Right lobe of liver (tissue), 6 donors: Measurements from ENCODE around the gene TRAK1. TPM values are rescaled to one million over a fixed set of nuclear protein-coding genes. Genes with fewer than 3 reads are reported as not detected.

Experiments used
- ATAC-seq, 4 donors: fragments of 200-7000 bp; cut with Tn5 transposase; one replicate each; pipeline ENCODE4 v1.9.1; 2020; ENCODE audit warnings: mild to moderate bottlenecking in 4 of 4, moderate library complexity in 4 of 4
- DNase-seq, 3 donors: peaks; one replicate each; pipeline ENCODE4 v3.0.0-alpha.2; 2020
- H3K27ac ChIP-seq, 3 donors: fragments of 200-600 bp; one replicate each; pipeline ENCODE4 v1.8.0; 2022
- H3K27me3 ChIP-seq, 2 donors: fragments of 200-600 bp; one replicate each; pipeline ENCODE4 v1.8.0; 2022
- H3K36me3 ChIP-seq, 4 donors: fragments of 200-600 bp; sonication (generic) in 1 of 4; one replicate each; pipeline versions ENCODE4 v1.5.1 to v1.8.0; 2017 to 2022; ENCODE audit warnings: control low read depth in 1 of 4
- H3K4me1 ChIP-seq, 4 donors: fragments of 200-600 bp; sonication (generic) in 1 of 4; one replicate each; pipeline versions ENCODE4 v1.5.1 to v1.8.0; 2017 to 2022; ENCODE audit warnings: control low read depth in 1 of 4
- H3K4me3 ChIP-seq, 3 donors: fragments of 200-600 bp; one replicate each; pipeline ENCODE4 v1.8.0; 2022
- H3K9me3 ChIP-seq, 4 donors: fragments of 200-600 bp; sonication (generic) in 1 of 4; one replicate each; pipeline versions ENCODE4 v1.5.1 to v1.8.0; 2017 to 2022; ENCODE audit warnings: control low read depth in 1 of 4
- POLR2A ChIP-seq: fragments of 450-650 bp; IDR thresholded peaks from one replicate; pipeline ENCODE4 v1.6.1; 2017; ENCODE audit warnings: antibody characterized with exemption, mild to moderate bottlenecking
- WGBS: methylation state at CpG from one replicate; pipeline ENCODE4 v1.1.6; 2018; ENCODE audit warnings: low coverage, low lambda C conversion rate; ENCODE audit not compliant: insufficient coverage; ENCODE audit errors: missing lambda C conversion rate; 5-methylcytosine and 5-hydroxymethylcytosine counted together
- intact Hi-C, 2 donors: fragments of 100-400 bp; cut with DNase I; formaldehyde crosslinking; loops; one replicate each; pipeline versions ENCODE4 v1.11.2 to v1.14.1; 2022
- total RNA-seq, 6 experiments: library from RNA; depleted of rRNA in 2 of 6; stranded (reverse); fragments of >200 nt in 2 of 6; fragmentation: NEBNext Ultra II Directional in 3 of 6; extraction: Animal tissue kit (Norgen Biotek cat#: 25700) in 3 of 6; gene quantifications; one replicate each; pipeline versions ENCODE4 v1.1.0 to v1.2.4, GENCODE V29; 2016 to 2023
- TF ChIP-seq, protein P1 (sequence below), 4 donors: fragments of 200-600 bp in 3 of 4; fragments of 450-650 bp in 1 of 4; IDR thresholded peaks; one replicate each; pipeline versions ENCODE4 v1.5.1 to v1.8.0; 2016 to 2022; ENCODE audit warnings: antibody characterized with exemption in 4 of 4, mild to moderate bottlenecking in 2 of 4
- donor health status: DM: no; HTN: yes; CAD: no.
- donor health status: DM: no; HTN: no; CAD: no.
- donor health status: DM: no; HTN: no; CAD: no.
- donor health status: DM: no; HTN: yes; CAD: no.
- donor health status: DM: no; HTN: yes; CAD: no.

Gene TRAK1
- total RNA-seq, 6 experiments from 2014 or later = 9.5 to 16.4 (median 12.2) TPM

GRCh38 chr3:42220436-42221121, 129.4 kb downstream of the TRAK1 start:
- Histone ChIP-seq H3K36me3 (peaks cover 0 to 14% (median 5%) of the 10 kb centered on the region in 4 donors), H3K4me3 (no peak overlapping the region), H3K9me3 (no peaks in the 10 kb centered on the region), H3K4me1 (peaks cover 0 to 4% (median 0%) of the 10 kb centered on the region in 4 donors), H3K27me3 (no peaks in the 10 kb centered on the region), H3K27ac (no peak overlapping the region)
- TF ChIP-seq, protein P1, sequence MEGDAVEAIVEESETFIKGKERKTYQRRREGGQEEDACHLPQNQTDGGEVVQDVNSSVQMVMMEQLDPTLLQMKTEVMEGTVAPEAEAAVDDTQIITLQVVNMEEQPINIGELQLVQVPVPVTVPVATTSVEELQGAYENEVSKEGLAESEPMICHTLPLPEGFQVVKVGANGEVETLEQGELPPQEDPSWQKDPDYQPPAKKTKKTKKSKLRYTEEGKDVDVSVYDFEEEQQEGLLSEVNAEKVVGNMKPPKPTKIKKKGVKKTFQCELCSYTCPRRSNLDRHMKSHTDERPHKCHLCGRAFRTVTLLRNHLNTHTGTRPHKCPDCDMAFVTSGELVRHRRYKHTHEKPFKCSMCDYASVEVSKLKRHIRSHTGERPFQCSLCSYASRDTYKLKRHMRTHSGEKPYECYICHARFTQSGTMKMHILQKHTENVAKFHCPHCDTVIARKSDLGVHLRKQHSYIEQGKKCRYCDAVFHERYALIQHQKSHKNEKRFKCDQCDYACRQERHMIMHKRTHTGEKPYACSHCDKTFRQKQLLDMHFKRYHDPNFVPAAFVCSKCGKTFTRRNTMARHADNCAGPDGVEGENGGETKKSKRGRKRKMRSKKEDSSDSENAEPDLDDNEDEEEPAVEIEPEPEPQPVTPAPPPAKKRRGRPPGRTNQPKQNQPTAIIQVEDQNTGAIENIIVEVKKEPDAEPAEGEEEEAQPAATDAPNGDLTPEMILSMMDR (IDR thresholded peaks at IDR 0.05) = no peak
- TF ChIP-seq POLR2A = no peak
- 94% methylated on average over 9 of the region's 17 CpGs for WGBS
- DNase-seq (no peak), ATAC-seq (no peak)
- intact Hi-C loops = loop anchor here in 1 of 2 donors (10.0 kb wide), 1 partner anchor 314 kb away; no protein-coding TSS in a partner anchor

GRCh38 chr3:42222942-42223693, 132.0 kb downstream of the TRAK1 start:
- 93% methylated on average over 10 of the region's 31 CpGs for WGBS
- peak in 1 of 4 donors; percentile 18 for ATAC-seq
- no peak overlapping the region for H3K4me3 ChIP-seq
- no peak for TF ChIP-seq POLR2A
- TF ChIP-seq, protein P1 (IDR thresholded peaks at IDR 0.05) = no peak
- H3K4me1 ChIP-seq = peaks cover 0 to 6% (median 0%) of the 10 kb centered on the region in 4 donors
- H3K27me3 ChIP-seq = no peaks in the 10 kb centered on the region
- no peak overlapping the region for H3K27ac ChIP-seq
- intact Hi-C loops = loop anchor here in 1 of 2 donors (10.0 kb wide), 1 partner anchor 312 kb away; no protein-coding TSS in a partner anchor
- H3K9me3 ChIP-seq = no peaks in the 10 kb centered on the region
- DNase-seq = no peak
- H3K36me3 ChIP-seq = peaks cover 0 to 14% (median 5%) of the 10 kb centered on the region in 4 donors

DNA sequence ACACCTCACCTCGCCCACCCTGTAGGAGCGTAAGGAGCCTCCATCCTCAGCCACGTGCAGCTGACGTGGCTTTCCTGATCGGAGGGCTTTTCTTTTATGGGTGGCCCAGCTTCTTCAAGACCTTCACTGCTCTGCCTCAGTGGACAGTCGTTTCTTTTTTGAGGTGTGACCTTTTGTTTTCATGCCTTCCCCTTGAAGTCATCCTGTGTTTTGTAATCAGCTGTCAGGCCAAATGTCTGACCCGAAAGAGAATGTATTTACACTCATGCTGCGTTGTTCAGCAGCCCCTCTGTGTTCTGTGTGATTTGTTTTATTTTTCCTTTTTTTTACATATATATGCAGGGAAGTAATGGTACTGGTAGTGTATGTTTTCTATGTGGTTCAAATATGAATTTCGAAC, 133.0 kb downstream of the TRAK1 start:
- intact Hi-C loops = loop anchor here in 1 of 2 donors (10.0 kb wide), 1 partner anchor 311 kb away; no protein-coding TSS in a partner anchor
- Histone ChIP-seq H3K4me3 (no peak overlapping the region), H3K27ac (no peak overlapping the region), H3K4me1 (peaks cover 0 to 6% (median 0%) of the 10 kb centered on the region in 4 donors), H3K36me3 (peaks cover 0 to 14% (median 5%) of the 10 kb centered on the region in 4 donors), H3K9me3 (no peaks in the 10 kb centered on the region), H3K27me3 (no peaks in the 10 kb centered on the region)
- WGBS = 71% methylated on average over 7 of the region's 9 CpGs
- TF ChIP-seq, protein P1 (IDR thresholded peaks at IDR 0.05) = no peak
- TF ChIP-seq POLR2A = no peak
- peak in 1 of 4 donors; percentile 25 for ATAC-seq
- DNase-seq = no peak

- no peak overlapping the region for H3K4me3 ChIP-seq
- no peaks in the 10 kb centered on the region for H3K27me3 ChIP-seq
- H3K4me1 ChIP-seq = peaks cover 0 to 9% (median 0%) of the 10 kb centered on the region in 4 donors
- ATAC-seq = no peak
- TF ChIP-seq, protein P1 (IDR thresholded peaks at IDR 0.05) = no peak
- TF ChIP-seq POLR2A = no peak
- H3K27ac ChIP-seq = no peak overlapping the region
- peaks cover 0 to 14% (median 5%) of the 10 kb centered on the region in 4 donors for H3K36me3 ChIP-seq
- 75% methylated on average over 12 of the region's 12 CpGs for WGBS
- intact Hi-C loops = loop anchor here in 1 of 2 donors (10.0 kb wide), 1 partner anchor 310 kb away; no protein-coding TSS in a partner anchor
- no peak for DNase-seq
- no peaks in the 10 kb centered on the region for H3K9me3 ChIP-seq
Observed at GRCh38 chr3:42224658-42225421, 133.7 kb downstream of the TRAK1 start.
